Measurements from ENCODE around the gene CAPN7. TPM values are rescaled to one million over a fixed set of nuclear protein-coding genes. Genes with fewer than 3 reads are reported as not detected.

Gene CAPN7
- total and polyA plus RNA-seq, 9 donors = 20.7 to 70.4 (median 54.1) TPM

DNA sequence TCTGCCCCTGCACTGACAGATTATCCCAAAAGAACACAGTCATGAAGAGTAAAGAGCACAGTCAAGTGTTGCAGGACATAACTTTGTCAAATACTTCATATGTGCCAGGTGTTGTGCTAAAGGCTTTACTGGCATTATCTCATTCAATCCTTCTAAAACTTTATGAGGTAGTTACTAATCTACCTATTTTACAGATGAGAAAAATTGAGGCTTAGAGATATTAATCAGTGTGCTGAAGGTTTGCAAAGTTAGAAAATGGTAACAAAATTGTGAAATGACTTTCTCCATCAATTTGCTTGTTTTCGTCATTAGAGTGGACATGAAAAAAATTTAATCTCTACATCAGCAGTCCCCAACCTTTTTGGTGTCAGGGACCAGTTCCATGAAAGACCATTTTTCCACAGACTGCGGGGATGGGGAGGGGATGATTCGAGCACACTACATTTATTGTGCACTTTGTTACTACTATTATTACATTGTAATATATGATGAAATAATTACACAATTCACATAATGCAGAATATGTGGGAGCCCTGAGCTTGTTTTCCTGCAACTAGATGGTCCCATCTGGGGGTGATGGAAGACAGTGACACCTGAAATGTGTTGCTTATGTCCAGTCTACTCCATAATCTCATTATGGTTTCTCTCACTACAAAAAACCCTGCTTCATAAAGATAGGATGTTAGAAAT is 8.6 kb upstream of the CAPN7 start:
- intact Hi-C loops (cut with DNase I) = no loop called here
- H3K4me3 ChIP-seq = no peak overlapping the region
- no peak for DNase-seq
- H3K36me3 ChIP-seq = no peaks in the 10 kb centered on the region
- 78 to 95% (median 91%) methylated on average over 3 of the region's 3 CpGs for WGBS, 3 donors
- TF ChIP-seq, protein P1, sequence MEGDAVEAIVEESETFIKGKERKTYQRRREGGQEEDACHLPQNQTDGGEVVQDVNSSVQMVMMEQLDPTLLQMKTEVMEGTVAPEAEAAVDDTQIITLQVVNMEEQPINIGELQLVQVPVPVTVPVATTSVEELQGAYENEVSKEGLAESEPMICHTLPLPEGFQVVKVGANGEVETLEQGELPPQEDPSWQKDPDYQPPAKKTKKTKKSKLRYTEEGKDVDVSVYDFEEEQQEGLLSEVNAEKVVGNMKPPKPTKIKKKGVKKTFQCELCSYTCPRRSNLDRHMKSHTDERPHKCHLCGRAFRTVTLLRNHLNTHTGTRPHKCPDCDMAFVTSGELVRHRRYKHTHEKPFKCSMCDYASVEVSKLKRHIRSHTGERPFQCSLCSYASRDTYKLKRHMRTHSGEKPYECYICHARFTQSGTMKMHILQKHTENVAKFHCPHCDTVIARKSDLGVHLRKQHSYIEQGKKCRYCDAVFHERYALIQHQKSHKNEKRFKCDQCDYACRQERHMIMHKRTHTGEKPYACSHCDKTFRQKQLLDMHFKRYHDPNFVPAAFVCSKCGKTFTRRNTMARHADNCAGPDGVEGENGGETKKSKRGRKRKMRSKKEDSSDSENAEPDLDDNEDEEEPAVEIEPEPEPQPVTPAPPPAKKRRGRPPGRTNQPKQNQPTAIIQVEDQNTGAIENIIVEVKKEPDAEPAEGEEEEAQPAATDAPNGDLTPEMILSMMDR (IDR thresholded peaks at IDR 0.05) = no peak
- TF ChIP-seq EP300 (IDR thresholded peaks at IDR 0.05) (no peak), POLR2A (IDR thresholded peaks at IDR 0.05) (no peak)
- no peaks in the 10 kb centered on the region for H3K9me3 ChIP-seq
- no peaks in the 10 kb centered on the region for H3K27me3 ChIP-seq
- H3K27ac ChIP-seq = no peak overlapping the region
- H3K4me1 ChIP-seq (ENCODE audit: insufficient read depth) = no peaks in the 10 kb centered on the region

DNA sequence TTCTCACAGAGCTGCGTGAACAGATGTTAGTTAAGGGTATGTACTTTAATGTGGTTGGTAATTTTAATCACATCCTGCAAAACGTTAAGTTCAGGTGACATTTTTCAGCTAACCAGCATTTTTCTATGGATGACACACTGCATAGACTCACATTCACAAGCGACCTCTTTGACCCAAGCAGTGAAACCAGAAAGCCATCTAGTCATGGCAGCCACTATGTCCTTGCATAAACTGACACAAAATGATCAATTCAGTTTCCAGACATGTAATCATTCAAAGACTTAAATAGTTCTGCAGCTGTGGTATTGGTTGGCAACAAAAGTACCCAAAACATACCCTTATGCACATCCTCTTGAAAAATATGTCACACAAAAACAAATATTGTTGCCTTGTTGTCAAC is 7.4 kb upstream of the CAPN7 start:
- no peaks in the 10 kb centered on the region for H3K27me3 ChIP-seq
- WGBS, 3 donors = 67 to 71% (median 69%) methylated on average over 3 of the region's 3 CpGs
- no peak overlapping the region for H3K27ac ChIP-seq
- TF ChIP-seq POLR2A (IDR thresholded peaks at IDR 0.05) (no peak), EP300 (IDR thresholded peaks at IDR 0.05) (no peak)
- TF ChIP-seq, protein P1 (IDR thresholded peaks at IDR 0.05) = no peak
- intact Hi-C loops (cut with DNase I) = no loop called here
- no peaks in the 10 kb centered on the region for H3K9me3 ChIP-seq
- no peaks in the 10 kb centered on the region for H3K36me3 ChIP-seq
- H3K4me1 ChIP-seq (ENCODE audit: insufficient read depth) = no peaks in the 10 kb centered on the region
- no peak for DNase-seq
- no peak overlapping the region for H3K4me3 ChIP-seq

- no peaks in the 10 kb centered on the region for H3K36me3 ChIP-seq
- 78 to 84% (median 82%) methylated on average over 10 of the region's 10 CpGs for WGBS, 3 donors
Measured at GRCh38 chr3:15199493-15200105, 6.4 kb upstream of the CAPN7 start.

DNA sequence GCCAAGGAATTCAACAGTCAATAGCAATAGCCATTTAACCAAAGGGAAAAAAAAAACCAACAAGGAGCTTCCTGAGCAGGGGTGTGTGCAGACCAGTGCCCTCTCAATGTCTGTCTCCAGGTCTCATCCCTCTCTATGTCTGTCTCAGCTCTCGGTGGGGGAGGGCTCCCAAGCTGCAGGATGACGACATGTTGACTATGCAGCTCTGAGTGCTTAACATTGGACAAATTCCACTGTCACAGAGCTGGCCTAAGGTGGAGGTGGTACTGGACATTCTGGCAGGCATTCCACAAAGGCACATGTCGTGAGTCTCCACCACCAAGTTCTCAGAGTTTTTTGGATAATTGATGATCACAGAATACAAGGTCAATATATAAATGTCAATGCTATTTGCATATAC is 2.0 kb upstream of the CAPN7 start:
- no peak overlapping the region for H3K27ac ChIP-seq
- H3K36me3 ChIP-seq = no peaks in the 10 kb centered on the region
- H3K4me3 ChIP-seq = no peak overlapping the region
- WGBS, 3 donors = 82 to 90% (median 83%) methylated on average over 3 of the region's 3 CpGs
- no peaks in the 10 kb centered on the region for H3K27me3 ChIP-seq
- H3K9me3 ChIP-seq = no peaks in the 10 kb centered on the region
- DNase-seq = no peak
- intact Hi-C loops (cut with DNase I) = loop anchor here in 3 of 4 donors (5.0 to 10.0 kb wide), 3 partner anchors 201 to 361 kb away; no protein-coding TSS in a partner anchor
- no peak for TF ChIP-seq POLR2A (IDR thresholded peaks at IDR 0.05)
- TF ChIP-seq EP300 (IDR thresholded peaks at IDR 0.05) = no peak
- TF ChIP-seq, protein P1 (IDR thresholded peaks at IDR 0.05) = no peak
- H3K4me1 ChIP-seq (ENCODE audit: insufficient read depth) = peaks cover 1% of the 10 kb centered on the region

More at GRCh38 chr3:15199493-15200105, 6.4 kb upstream of the CAPN7 start:
- DNase-seq = no peak
- H3K4me3 ChIP-seq = no peak overlapping the region
- TF ChIP-seq, protein P1 (IDR thresholded peaks at IDR 0.05) = no peak
- no peak for TF ChIP-seq EP300 (IDR thresholded peaks at IDR 0.05)
- TF ChIP-seq POLR2A (IDR thresholded peaks at IDR 0.05) = no peak
- H3K4me1 ChIP-seq (ENCODE audit: insufficient read depth) = no peaks in the 10 kb centered on the region
- H3K9me3 ChIP-seq = no peaks in the 10 kb centered on the region
- no peaks in the 10 kb centered on the region for H3K27me3 ChIP-seq
- intact Hi-C loops (cut with DNase I) = loop anchor here in 3 of 4 donors (5.0 to 10.0 kb wide), 3 partner anchors 205 to 365 kb away; no protein-coding TSS in a partner anchor
- H3K27ac ChIP-seq = no peak overlapping the region

Data from ovary (tissue), 9 donors.